CD4-positive, alpha-beta T cell treated with Interleukin-6 at 100 ng/mL for 8 hours (primary cell): ENCODE data around the gene RAB4A.
"Not testable (repeated sequence)": the region's sequence is repeated elsewhere in the genome, so short reads cannot be mapped to it uniquely, and the experiment has no call there.

ENCODE experiments used
- DNase-seq: peaks from one replicate; pipeline ENCODE4 v3.0.0-alpha.2; 2020; ENCODE audit warnings: mixed read lengths, low spot score

Gene RAB4A

GRCh38 chr1:229272164-229273158 is 1.6 kb downstream of the RAB4A start:
- DNase-seq, result no peak

DNA sequence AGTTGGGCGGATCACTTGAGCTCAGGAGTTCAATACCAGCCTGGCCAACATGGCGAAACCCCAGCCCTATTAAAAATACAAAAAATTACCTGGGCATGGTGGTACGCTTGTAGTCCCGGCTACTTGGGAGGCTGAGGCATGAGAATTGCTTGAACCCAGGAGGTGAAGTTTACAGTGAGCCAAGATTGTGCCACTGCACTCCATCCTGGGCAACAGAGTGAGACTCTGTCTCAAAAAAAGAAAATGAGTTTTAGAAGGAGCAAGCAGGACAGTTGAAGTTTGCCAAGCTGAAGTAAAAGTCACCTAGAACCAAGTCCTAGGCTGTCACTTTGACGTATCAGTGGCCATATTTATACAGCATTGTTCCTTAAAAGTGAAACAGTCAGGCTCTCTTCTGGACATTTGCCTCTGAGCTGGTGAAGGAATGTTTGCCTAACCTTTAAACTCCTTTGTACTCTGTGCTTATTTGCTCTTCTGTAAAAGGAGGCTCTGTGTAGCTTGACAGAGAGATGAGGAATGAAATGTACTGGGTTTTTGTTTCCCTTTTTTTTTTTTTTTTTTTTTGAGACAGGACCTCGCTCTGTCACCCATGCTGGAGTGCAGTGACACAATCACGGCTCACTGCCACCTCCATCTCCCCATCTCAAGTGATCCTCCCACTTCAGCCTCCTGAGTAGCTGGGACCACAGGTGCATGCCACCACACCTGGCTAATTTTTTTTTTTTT is 2.8 kb downstream of the RAB4A start:
- no peak for DNase-seq

GRCh38 chr1:229275005-229275404 is 4.1 kb downstream of the RAB4A start:
- DNase-seq, result no peak

DNA sequence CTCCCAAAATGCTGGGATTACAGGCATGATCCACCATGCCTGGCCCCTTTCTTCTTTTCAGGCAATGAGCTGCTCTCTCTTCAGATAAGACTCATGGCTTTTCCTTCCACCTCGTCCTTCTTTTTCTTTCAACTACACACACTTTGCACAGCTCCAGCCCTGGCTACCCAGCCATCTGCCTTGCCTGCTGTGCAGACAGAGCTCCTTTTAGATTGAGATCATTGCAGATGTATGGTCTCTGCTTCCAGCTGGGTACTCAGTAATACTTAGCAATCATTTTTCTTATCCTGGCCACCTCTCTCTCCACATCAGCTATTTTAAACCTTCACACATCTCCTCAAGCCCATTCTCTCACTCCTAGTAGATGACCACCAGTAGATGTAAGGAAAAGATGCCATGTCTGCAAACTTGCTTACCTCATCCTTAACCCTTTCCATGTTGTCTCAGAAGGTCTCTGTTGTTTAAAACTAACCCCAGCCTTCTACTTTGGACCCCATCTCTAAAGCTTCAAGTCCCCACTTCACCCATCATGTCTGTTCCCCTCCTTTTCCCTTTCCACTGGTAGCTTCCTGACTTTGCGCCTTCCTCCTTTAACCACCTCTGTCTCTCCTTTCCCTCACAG is 7.3 kb downstream of the RAB4A start:
- no peak for DNase-seq

DNA sequence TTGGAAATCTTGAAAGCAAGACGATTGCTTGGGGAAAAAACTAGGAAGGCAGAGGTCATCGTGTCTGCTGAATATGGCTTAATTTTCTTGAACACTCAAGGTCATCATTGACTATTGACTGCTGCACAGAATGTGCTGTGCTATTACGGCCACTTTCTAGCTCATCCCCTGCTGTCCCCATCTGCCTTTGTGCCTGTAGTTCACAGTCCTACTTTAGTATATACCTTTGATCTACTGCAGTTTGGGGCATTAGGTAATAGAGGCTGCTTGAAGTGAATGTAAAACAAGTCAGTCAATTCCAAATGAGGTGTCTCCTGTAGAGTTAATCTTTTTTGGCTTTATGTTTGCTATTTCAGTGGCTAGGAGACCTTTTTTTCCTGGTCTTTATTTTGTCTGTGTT is 8.3 kb downstream of the RAB4A start:
- DNase-seq, result no peak

- DNase-seq, result no peak
Measured at GRCh38 chr1:229280037-229280828, 9.3 kb downstream of the RAB4A start.

DNA sequence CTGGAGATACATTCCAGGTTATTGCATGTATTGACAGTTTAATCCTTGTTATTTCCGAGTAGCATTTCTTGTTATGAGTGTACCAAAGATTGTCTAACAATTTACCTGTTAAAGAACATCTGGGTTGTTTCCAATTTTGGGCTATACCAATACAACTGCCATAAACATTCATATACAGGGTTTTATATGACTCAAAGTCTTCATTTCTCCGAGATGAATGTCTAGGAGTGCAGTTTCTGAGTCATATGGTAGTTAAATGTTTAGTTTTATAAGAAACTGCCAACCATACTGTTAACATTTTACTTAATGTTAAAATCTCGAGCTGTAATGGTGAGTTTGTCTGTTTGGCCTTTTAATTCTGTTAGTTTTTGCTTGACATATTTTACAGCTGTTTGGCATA is 10.0 kb downstream of the RAB4A start:
- DNase-seq, result no peak

DNA sequence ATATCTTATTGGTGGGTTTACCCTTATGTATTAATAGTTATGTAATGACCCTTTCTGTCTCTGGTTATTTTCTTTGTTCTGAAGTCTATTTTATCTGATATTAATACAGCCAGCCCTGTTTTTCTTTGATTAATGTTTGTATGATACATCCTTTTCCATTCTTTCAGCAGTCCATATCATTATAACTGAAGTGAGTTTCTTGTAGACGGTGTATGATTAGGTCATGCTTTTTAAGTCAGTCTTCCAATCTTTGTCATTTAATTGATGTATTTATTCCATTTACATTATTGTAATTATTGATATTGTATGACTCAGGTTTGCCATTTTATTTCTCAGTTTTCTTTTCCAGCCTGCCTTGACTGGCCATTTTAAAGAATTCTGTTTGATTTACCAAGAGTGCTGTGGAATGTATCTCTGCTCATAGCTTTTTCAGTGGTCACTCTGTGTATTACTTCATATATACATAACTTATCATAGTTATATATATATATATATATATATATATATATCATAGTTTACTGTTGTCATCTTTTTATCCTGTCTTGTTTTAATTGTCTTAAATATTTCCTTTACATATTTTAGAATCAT is 10.5 kb downstream of the RAB4A start:
- DNase-seq, result no peak

GRCh38 chr1:229282295-229282823 is 11.4 kb downstream of the RAB4A start:
- DNase-seq, result no peak

DNA sequence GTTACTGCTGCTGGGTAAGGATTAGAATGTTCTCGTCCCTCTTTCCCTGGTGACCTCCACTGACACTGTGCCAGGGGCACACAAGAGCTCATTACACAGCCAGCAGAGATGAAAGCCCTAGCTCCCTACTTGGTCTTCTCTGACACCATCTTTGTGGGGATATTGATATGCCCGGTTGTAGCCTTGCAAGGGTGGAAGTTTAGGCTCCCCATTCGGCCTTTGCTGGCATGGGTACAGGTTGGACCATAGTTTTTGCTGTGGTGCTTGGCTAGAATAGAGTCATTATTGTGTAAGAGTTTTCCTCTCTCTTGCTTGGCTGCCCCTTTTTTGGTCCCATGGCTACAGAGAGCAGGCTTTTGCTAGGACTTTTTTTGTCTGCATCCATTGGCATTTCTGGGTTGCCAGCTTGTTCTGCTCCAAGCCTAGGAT is 12.3 kb downstream of the RAB4A start:
- no peak for DNase-seq

- no peak for DNase-seq
Measured at GRCh38 chr1:229284887-229285286, 14.0 kb downstream of the RAB4A start.

DNA sequence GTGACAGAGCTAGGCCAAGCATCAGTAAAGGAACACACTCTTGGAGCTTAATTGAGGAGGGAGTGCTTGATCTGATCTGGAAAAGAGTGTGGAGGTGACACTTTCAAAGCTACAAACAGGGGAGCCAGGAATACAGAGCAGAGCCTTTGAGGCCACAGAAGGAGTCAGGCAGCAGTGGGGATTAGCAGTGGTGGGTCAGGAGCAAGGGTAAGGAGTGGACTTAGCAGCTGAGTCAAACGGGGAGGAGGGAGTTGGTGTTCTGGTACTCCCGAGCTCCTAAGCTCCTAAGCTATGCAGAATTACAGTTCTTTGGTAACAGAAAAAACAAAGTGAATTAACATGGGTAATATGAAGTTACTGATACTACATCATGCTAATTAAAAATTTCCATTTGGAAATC is 14.5 kb downstream of the RAB4A start:
- DNase-seq, result no peak

DNA sequence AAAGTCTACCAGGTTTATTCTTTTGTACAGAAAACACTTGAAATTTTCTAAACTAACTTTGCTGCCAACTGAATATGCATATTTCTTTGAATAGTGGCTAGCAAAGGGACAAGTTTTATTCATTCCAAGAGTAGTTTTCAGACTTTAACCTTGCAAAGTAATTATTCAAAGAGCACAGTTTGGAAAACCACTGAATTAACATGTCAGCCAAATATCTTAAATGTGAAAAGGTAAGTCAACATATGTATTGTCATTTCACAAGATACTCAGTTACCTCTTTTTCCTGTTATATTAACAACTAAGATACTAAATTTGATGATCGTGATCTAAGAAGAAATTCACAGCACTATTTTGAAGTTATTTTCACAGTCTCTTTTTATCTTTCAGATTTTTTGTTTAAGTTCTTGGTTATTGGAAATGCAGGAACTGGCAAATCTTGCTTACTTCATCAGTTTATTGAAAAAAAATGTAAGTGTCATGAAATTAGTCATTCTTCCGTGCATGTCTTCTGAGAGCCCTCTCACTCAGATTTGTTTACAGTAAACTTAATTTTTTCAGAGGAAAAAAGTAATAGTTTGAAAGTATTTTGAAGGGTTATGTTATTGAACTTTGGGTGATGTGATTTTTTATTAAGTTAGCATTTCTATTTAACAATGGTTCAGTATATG is 15.3 kb downstream of the RAB4A start:
- DNase-seq, result no peak

GRCh38 chr1:229287267-229287666 is 16.4 kb downstream of the RAB4A start:
- no peak for DNase-seq

- DNase-seq, result no peak
Measured at GRCh38 chr1:229288516-229288915, 17.6 kb downstream of the RAB4A start.

DNA sequence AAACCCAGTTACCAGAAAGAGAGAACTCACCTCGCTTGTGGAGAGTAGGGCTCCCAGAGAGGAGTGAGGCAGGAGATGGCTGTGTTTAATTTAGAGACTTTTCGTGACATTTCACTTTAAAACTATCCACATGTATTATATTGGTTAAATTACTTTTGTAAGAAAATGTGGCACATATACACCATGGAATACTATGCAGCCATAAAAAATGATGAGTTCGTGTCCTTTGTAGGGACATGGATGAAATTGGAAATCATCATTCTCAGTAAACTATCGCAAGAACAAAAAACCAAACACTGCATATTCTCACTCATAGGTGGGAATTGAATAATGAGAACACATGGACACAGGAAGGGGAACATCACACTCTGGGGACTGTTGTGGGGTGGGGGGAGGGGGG is 20.8 kb downstream of the RAB4A start:
- not testable (repeated sequence) for DNase-seq

GRCh38 chr1:229293528-229294204 is 22.8 kb downstream of the RAB4A start:
- DNase-seq, result no peak

DNA sequence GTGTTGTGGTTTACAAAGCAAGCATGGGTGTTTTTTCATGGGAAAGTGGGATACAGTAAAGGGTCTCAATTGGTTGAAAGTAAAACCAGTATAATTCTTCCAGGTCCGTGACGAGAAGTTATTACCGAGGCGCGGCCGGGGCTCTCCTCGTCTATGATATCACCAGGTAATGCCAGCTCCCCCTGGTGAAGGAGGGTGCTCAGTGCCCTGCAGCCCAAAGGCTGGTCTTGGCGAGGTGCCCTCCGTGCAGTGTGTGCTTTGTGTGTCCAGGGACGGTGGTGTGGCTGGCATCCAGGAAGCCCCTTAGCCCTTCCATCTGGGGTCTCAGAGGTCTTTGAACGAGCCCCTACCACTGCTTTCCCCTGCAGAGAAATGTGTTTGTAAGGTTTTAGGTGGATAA is 24.8 kb downstream of the RAB4A start:
- no peak for DNase-seq

GRCh38 chr1:229296541-229296941 is 25.6 kb downstream of the RAB4A start:
- DNase-seq, result no peak

DNA sequence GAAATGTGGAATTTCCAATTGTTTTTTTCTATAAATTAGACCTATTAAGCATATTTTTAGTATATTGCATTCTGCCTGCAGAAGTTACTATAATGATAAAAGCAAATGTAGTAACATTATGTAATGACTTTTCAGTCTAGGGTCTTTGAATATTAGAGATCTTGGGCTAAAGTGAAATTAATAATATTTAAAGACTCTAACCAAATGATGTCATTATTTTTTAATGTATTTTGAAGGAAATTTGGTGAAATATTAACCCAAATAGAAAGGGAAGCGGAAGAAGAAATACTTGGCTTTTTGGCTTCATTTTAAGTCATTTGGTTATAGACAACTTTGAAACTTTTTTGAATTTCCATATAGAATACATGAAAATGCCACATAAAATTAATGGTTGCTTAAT is 26.8 kb downstream of the RAB4A start:
- no peak for DNase-seq
